Thyroid gland (tissue), 4 donors: ENCODE measurements around the gene EHMT1. TPM values are rescaled to one million over a fixed set of nuclear protein-coding genes. Genes with fewer than 3 reads are reported as not detected.

Experiments used
- DNase-seq, 2 donors: peaks; one replicate each; pipeline ENCODE4 v3.0.0-alpha.2; 2019
- H3K27ac ChIP-seq, 3 donors: fragments of 200-600 bp; sonication (generic); 1 replicate in 2 of 3; 2 replicates in 1 of 3; pipeline ENCODE4 v1.5.1; 2016 to 2019; ENCODE audit warnings: mild to moderate bottlenecking in 1 of 3, moderate library complexity in 1 of 3
- H3K27me3 ChIP-seq: fragments of 200-600 bp; sonication (generic); one replicate; pipeline ENCODE4 v1.5.1; 2019
- H3K36me3 ChIP-seq, 2 donors: fragments of 200-600 bp; sonication (generic); one replicate each; pipeline ENCODE4 v1.5.1; 2016 to 2019
- H3K4me1 ChIP-seq, 2 donors: fragments of 200-600 bp; sonication (generic); one replicate each; pipeline ENCODE4 v1.5.1; 2017 to 2019
- H3K4me3 ChIP-seq, 3 donors: fragments of 200-600 bp; sonication (generic); replicated peaks in 1 of 3; 1 replicate in 2 of 3; 2 replicates in 1 of 3; pipeline ENCODE4 v1.5.1; 2016; ENCODE audit warnings: mild to moderate bottlenecking in 1 of 3
- H3K9me3 ChIP-seq: fragments of 200-600 bp; sonication (generic); one replicate; pipeline ENCODE4 v1.5.1; 2017
- POLR2A ChIP-seq, 2 donors: fragments of 450-650 bp; IDR thresholded peaks; one replicate each; pipeline ENCODE4 v1.6.1; 2017; ENCODE audit warnings: antibody characterized with exemption in 2 of 2, mild to moderate bottlenecking in 2 of 2, moderate library complexity in 1 of 2
- WGBS, 2 donors: methylation state at CpG; one replicate each; pipeline ENCODE4 v1.1.5; 2017; 5-methylcytosine and 5-hydroxymethylcytosine counted together
- intact Hi-C: fragments of 100-400 bp; cut with DNase I; formaldehyde crosslinking; loops from one replicate; pipeline ENCODE4 v1.15.1; 2023
- total RNA-seq, 4 donors: library from RNA; depleted of rRNA; stranded (reverse); fragments of >200 nt; gene quantifications; one replicate each; pipeline ENCODE4 v1.2.3, GENCODE V29; 2016
- TF ChIP-seq, protein P1 (sequence below), 6 experiments: fragments of 200-600 bp in 3 of 6; fragments of 450-650 bp in 3 of 6; sonication (generic) in 3 of 6; IDR thresholded peaks; one replicate each; pipeline ENCODE4 v1.5.1; 2016 to 2019; ENCODE audit warnings: antibody characterized with exemption in 6 of 6, mild to moderate bottlenecking in 2 of 6, inconsistent platforms in 1 of 6, moderate library complexity in 1 of 6

EHMT1 gene
- total RNA-seq, 4 donors from 2014 or later, result 56.8 to 99.5 (median 94.4) TPM

DNA sequence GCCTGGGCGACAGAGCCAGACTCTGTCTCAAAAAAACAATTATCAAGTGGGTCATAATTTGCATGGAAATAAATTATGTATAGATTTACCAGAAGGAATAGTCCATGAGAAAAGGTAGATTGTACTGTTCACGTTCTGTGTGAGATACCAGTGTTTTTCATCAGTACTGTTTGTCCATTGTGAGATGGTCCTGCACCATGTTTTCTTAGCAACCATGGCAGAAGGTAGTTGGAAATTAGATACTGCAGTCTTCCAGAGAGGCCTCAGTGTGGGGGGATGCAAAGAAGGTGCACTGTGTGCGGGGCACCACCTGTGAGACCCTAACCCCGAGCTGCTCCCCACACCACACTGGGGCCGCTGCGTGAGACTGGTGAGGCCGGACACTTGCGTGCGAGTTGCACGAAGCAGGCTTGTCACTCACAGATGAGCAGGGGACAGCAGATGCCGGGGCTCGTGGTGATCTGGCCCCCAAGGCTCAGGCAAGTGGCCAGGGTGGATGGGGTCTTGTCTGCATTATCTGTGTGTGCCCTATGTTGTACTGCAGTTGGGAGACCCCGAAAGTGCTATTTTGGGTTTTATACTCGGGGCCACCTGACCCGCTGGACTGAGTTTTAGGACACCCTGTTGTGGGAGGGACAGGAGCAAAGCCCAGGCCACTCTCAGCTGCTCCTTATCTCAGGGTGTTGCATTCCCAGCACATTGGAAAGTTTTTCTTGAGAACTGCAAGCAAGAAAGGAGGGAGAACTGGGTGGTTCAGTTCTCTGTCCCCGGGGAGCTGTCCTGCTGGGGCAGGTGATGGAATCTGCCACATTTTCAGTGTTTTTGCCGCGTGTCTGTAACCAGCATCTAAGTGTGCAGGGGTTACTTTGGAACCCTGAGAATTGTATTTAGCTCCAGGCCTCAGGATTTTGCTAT is 61.9 kb downstream of the EHMT1 start:
- Histone ChIP-seq H3K9me3 (no peaks in the 10 kb centered on the region), H3K4me1 (peaks cover 48 to 49% of the 10 kb centered on the region in 2 donors), H3K27ac (no peak overlapping the region), H3K36me3 (no peaks in the 10 kb centered on the region), H3K27me3 (no peaks in the 10 kb centered on the region), H3K4me3 (no peak overlapping the region)
- TF ChIP-seq, protein P1, sequence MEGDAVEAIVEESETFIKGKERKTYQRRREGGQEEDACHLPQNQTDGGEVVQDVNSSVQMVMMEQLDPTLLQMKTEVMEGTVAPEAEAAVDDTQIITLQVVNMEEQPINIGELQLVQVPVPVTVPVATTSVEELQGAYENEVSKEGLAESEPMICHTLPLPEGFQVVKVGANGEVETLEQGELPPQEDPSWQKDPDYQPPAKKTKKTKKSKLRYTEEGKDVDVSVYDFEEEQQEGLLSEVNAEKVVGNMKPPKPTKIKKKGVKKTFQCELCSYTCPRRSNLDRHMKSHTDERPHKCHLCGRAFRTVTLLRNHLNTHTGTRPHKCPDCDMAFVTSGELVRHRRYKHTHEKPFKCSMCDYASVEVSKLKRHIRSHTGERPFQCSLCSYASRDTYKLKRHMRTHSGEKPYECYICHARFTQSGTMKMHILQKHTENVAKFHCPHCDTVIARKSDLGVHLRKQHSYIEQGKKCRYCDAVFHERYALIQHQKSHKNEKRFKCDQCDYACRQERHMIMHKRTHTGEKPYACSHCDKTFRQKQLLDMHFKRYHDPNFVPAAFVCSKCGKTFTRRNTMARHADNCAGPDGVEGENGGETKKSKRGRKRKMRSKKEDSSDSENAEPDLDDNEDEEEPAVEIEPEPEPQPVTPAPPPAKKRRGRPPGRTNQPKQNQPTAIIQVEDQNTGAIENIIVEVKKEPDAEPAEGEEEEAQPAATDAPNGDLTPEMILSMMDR (IDR thresholded peaks at IDR 0.05), result no peak
- peak in 1 of 2 donors; percentile 21 for DNase-seq
- 75 to 77% methylated on average over 15 to 17 of the region's 18 CpGs for WGBS, 2 donors
- intact Hi-C loops, result no loop called here

DNA sequence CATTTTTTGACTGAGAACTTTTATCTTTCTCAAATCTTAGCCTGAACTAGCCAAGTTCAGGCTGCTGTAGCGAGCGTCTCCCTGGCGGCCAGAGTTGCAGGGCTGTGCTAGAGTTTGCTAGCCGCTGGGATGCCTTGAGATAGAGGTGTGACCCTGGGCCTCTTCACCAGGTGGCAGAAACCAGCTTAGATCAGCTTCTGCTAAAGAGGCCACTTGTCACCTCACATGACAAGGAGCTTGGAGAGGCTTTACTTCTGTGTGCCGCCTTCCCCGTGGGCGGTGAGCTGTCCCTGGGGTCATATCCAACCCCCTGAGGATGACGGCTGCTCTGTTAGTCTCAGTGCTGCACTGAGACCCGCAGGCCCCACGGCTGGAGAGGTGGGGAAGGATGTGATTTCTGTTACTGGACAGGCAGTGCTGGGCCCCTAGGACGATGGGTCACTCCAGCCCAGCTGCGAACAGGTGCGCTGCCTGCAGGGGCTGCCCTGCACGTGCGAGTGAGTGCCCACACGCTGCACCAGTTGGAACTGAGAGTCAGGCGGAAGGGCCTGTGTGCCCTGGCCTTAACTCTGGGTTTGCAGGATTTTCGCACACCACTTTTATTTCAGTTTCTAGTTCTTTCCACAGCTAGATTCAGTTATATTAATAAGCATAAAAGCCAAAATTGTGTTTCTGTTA is 63.8 kb downstream of the EHMT1 start:
- no peak overlapping the region for H3K4me3 ChIP-seq
- TF ChIP-seq, protein P1 (IDR thresholded peaks at IDR 0.05), result no peak
- TF ChIP-seq POLR2A (IDR thresholded peaks at IDR 0.05), result no peak
- H3K27ac ChIP-seq, result no peak overlapping the region
- H3K9me3 ChIP-seq, result no peaks in the 10 kb centered on the region
- WGBS, 2 donors, result 77 to 88% methylated on average over 10 to 18 of the region's 18 CpGs
- H3K36me3 ChIP-seq, result no peaks in the 10 kb centered on the region
- H3K4me1 ChIP-seq, result peaks cover 48 to 49% of the 10 kb centered on the region in 2 donors
- H3K27me3 ChIP-seq, result no peaks in the 10 kb centered on the region
- intact Hi-C loops, result no loop called here
- peak; percentile 42 to 45 for DNase-seq

DNA sequence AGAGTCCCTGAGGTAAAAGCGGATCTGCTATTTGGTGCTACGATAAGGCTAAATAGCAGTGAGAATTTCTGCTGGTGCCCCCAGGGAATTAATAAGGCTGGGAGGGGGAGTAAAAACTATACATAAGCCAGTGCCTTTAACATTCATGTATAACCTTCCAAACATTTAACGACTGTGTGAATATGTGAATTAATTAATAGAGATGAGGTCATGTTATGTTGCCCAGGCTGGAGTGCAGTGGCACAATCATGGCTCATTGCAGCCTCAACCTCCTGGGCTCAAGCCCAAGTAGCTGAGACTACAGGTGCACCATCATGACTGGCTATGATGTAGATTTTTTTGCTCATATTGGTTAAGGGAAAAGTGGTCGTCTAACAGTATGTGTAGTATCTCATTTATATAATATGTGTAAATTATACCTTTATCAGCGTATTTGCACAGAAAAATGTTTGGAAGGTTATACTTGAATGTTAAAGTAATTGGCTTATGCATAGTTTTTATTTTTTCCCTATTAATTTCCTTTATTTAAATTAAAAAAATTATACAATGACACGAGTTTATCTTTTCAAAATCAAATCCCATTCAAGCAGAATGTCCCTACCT is 64.6 kb downstream of the EHMT1 start:
- TF ChIP-seq, protein P1 (IDR thresholded peaks at IDR 0.05), result no peak
- no peak for TF ChIP-seq POLR2A (IDR thresholded peaks at IDR 0.05)
- Histone ChIP-seq H3K36me3 (no peaks in the 10 kb centered on the region), H3K27ac (no peak overlapping the region), H3K4me1 (peaks cover 48 to 49% of the 10 kb centered on the region in 2 donors), H3K9me3 (no peaks in the 10 kb centered on the region), H3K27me3 (no peaks in the 10 kb centered on the region), H3K4me3 (no peak overlapping the region)
- no peak for DNase-seq
- 84 to 89% methylated on average over 6 of the region's 6 CpGs for WGBS, 2 donors
- intact Hi-C loops, result no loop called here

DNA sequence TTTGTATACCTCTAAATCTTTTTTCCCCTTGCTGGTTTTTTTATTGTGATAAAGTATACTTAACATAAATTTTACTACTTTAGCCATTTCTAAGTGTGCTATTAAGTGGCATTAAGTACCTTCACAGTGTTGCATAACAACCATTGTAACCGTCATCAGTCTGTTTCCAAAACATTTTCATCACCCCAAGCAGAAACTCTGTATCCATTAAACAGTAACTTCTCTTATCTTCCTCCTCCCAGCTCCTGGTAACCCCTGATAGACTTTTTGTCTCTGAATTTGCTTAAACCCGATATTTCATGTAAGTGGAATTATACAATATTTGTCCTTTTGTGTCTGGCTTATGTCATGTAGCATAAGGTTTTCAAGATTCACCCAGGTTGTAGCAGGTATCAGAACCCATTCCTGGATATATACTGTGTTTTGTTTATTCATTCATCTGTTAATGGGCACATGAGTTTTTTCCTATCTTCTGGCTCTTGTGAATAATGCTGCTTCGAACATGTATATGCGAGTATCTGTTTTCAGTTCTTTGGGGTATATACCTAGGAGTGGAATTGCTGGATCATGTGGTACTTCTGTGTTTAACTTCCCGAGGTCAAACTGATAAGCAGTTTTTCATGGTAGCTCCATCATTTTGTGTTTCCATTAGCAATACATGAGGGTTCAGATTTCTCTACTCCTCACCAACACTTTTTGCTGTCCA is 66.4 kb downstream of the EHMT1 start:
- no peaks in the 10 kb centered on the region for H3K9me3 ChIP-seq
- no peaks in the 10 kb centered on the region for H3K27me3 ChIP-seq
- H3K4me1 ChIP-seq, result peaks cover 42 to 43% of the 10 kb centered on the region in 2 donors
- H3K27ac ChIP-seq, result no peak overlapping the region
- intact Hi-C loops, result no loop called here
- H3K4me3 ChIP-seq, result no peak overlapping the region
- 84 to 87% methylated on average over 5 of the region's 5 CpGs for WGBS, 2 donors
- DNase-seq, result no peak
- H3K36me3 ChIP-seq, result no peaks in the 10 kb centered on the region
- no peak for TF ChIP-seq POLR2A (IDR thresholded peaks at IDR 0.05)
- TF ChIP-seq, protein P1 (IDR thresholded peaks at IDR 0.05), result no peak
